T-helper 2 cell treated with Interferon-gamma antibody and Interleukin-4, amounts not matched to agents 100 ng/mL and 5 ng/mL, for 36 hours (primary cell): ENCODE results near the gene F3. TPM values are rescaled to one million over a fixed set of nuclear protein-coding genes. Genes with fewer than 3 reads are reported as not detected.

Experiments used
- total RNA-seq: library from RNA; stranded (reverse); gene quantifications from 2 replicates; pipeline ENCODE4 v1.2.3, GENCODE V29; 2022

The F3 gene
- total RNA-seq, 1 donor from 2014 or later = 0.23 TPM

Other genes starting within 250 kb of the F3 start
- 32.1 and 32.4 TPM in 2 replicates for gene ABCD3, start 123.4 kb downstream of the F3 start, total RNA-seq